HUES48 (cell line): ENCODE results near the gene ZACN.

Source experiments
- H3K27ac ChIP-seq: one replicate; pipeline ENCODE4 v1.7.0; 2013; ENCODE audit warnings: low read depth, low read length, inconsistent platforms
- H3K27me3 ChIP-seq: 2 replicates; pipeline ENCODE4 v1.6.1; 2013; ENCODE audit warnings: mild to moderate bottlenecking, low read length; ENCODE audit not compliant: control insufficient read depth, insufficient read depth
- H3K36me3 ChIP-seq: 2 replicates; pipeline ENCODE4 v1.6.1; 2013; ENCODE audit warnings: low read length; ENCODE audit not compliant: control insufficient read depth, insufficient read depth
- H3K4me1 ChIP-seq: 2 replicates; pipeline ENCODE4 v1.6.1; 2013; ENCODE audit warnings: mild to moderate bottlenecking, low read length; ENCODE audit not compliant: control insufficient read depth, insufficient read depth
- H3K4me3 ChIP-seq: 2 replicates; pipeline ENCODE4 v1.5.1; 2013; ENCODE audit warnings: mild to moderate bottlenecking, low read depth, low read length
- H3K9ac ChIP-seq: 2 replicates; pipeline ENCODE4 v1.6.1; 2013; ENCODE audit warnings: mild to moderate bottlenecking, low read depth, low read length, moderate library complexity
- H3K9me3 ChIP-seq: 2 replicates; pipeline ENCODE4 v1.6.1; 2013; ENCODE audit warnings: low read length; ENCODE audit not compliant: control insufficient read depth, insufficient read depth

The ZACN gene

DNA sequence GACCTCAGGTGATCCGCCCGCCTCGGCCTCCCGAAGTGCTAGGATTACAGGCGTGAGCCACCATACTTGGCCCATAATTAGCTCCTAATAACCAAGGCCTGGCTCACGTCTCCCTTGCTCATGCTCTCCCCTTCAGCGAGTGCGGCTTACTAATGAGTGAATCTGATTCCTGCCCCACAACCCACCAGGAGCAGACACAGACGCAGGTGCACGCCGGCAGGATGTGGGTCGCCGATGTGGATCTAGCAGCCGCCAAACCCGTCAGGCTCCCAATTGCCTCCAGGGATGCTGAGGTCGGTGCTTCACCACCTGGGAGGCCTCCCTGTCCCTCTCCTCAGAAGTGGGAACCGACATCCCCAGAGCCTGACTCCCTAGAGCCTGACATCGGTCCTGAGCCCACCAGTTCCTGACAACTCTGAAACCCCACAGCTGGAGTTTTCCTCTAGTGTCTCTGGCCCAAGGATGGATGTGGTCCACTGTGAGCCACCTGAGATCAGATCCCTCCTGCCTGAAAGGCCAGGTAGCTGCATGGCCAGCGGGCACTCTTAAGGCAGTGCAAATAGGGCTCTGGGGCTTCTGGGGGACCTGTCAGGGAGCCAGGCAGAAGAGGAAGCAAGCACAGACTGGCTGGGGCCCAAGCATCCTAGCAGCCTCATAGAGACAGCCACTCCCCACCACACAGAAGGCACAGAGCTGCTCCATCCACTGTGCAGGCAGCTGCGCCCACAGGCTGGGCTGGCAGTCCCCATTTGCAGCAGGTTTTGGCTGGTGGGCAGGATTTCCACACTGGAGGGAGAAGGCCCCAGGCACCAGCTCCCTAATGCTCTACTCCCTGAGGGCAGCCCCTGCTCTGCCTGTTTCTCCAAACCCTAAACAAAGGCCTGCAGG is 13.8 kb downstream of the ZACN start:
- Histone ChIP-seq H3K27me3 (no peaks in the 10 kb centered on the region), H3K9me3 (no peaks in the 10 kb centered on the region), H3K4me1 (no peaks in the 10 kb centered on the region), H3K4me3 (no peak overlapping the region), H3K9ac (no peak overlapping the region), H3K27ac (no peak overlapping the region), H3K36me3 (peaks cover 89% of the 10 kb centered on the region)

DNA sequence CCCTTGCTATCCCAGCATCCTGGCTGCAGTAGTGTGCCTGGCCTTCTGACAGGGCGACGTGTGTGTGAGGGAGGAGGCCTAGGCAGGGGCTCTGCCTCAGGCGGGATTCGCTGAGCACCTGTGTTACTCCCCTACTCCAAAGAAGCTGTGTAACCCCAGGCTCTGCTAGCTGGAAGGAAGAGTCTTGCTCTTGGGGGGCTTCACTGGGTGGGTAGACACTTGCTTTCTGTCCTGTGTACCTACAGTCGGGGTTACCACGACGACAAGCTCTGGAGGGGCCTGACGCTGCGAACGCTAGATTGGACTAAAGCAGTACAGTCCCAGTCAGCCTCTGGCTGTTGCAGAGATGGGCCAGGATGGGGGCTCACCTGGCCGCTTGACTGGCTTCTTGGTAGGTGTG is 15.1 kb downstream of the ZACN start:
- H3K4me1 ChIP-seq = no peaks in the 10 kb centered on the region
- H3K9ac ChIP-seq = no peak overlapping the region
- H3K9me3 ChIP-seq = no peaks in the 10 kb centered on the region
- H3K27me3 ChIP-seq = no peaks in the 10 kb centered on the region
- no peak overlapping the region for H3K27ac ChIP-seq
- no peak overlapping the region for H3K4me3 ChIP-seq
- H3K36me3 ChIP-seq = peaks cover 85% of the 10 kb centered on the region

- Histone ChIP-seq H3K9ac (no peak overlapping the region), H3K9me3 (no peaks in the 10 kb centered on the region), H3K4me1 (no peaks in the 10 kb centered on the region), H3K27me3 (no peaks in the 10 kb centered on the region), H3K4me3 (no peak overlapping the region), H3K36me3 (peaks cover 85% of the 10 kb centered on the region), H3K27ac (no peak overlapping the region)
These were observed 17.0 kb downstream of the ZACN start for GRCh38 chr17:76095943-76096342.

- Histone ChIP-seq H3K4me3 (no peak overlapping the region), H3K9me3 (no peaks in the 10 kb centered on the region), H3K4me1 (peaks cover 2% of the 10 kb centered on the region; the same call in 1 of the 2 replicates), H3K36me3 (peaks cover 87% of the 10 kb centered on the region), H3K27me3 (no peaks in the 10 kb centered on the region), H3K27ac (no peak overlapping the region), H3K9ac (no peak overlapping the region)
These were observed 18.8 kb downstream of the ZACN start for GRCh38 chr17:76097716-76098295.

GRCh38 chr17:76102944-76103273 is 23.9 kb downstream of the ZACN start:
- H3K36me3 ChIP-seq = peaks cover 41% of the 10 kb centered on the region
- H3K4me3 ChIP-seq = peak overlapping the region; percentile 71
- no peaks in the 10 kb centered on the region for H3K9me3 ChIP-seq
- peak overlapping the region; percentile 89 for H3K27ac ChIP-seq
- peaks cover 19% of the 10 kb centered on the region for H3K4me1 ChIP-seq
- no peaks in the 10 kb centered on the region for H3K27me3 ChIP-seq
- H3K9ac ChIP-seq = peak overlapping the region; percentile 15; the same call in 1 of the 2 replicates

GRCh38 chr17:76103274-76104139 is 24.5 kb downstream of the ZACN start, which contains the start of gene EXOC7:
Gene EXOC7 (minus strand): TSS chr17:76103787. CDS start chr17:76103692, 95 bp downstream.
- Histone ChIP-seq H3K9ac (peak within 1 kb of the TSS; percentile 49), H3K27me3 (no peaks in the 10 kb centered on the region), H3K27ac (peak within 1 kb of the TSS; percentile 89), H3K4me1 (peaks cover 19% of the 10 kb centered on the region), H3K36me3 (peaks cover 36% of the 10 kb centered on the region), H3K9me3 (no peaks in the 10 kb centered on the region), H3K4me3 (peak within 1 kb of the TSS; percentile 71)

- peak overlapping the region; percentile 71 for H3K4me3 ChIP-seq
- no peaks in the 10 kb centered on the region for H3K27me3 ChIP-seq
- H3K4me1 ChIP-seq = peaks cover 19% of the 10 kb centered on the region
- no peaks in the 10 kb centered on the region for H3K9me3 ChIP-seq
- H3K36me3 ChIP-seq = peaks cover 33% of the 10 kb centered on the region
- H3K9ac ChIP-seq = peak overlapping the region; percentile 49; the same call in 1 of the 2 replicates
- H3K27ac ChIP-seq = peak overlapping the region; percentile 89
These were observed 25.3 kb downstream of the ZACN start for GRCh38 chr17:76104140-76104895.

DNA sequence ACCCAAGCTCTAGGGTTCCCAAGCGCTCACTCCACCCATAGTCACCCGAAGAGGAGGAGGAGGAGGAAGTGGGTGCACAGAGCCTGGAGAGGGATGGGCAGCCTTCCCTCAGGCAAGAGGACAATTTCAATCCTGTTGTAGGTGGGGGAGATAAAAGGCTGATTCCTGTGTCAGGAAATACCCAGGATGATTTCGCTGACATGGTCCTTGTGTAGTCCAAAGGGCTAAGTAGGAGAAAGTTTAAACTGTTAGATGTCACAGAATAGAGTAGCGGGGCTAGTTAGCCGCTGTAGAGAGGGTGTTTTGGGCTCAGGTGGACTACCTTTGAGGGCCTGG is 25.9 kb downstream of the ZACN start:
- Histone ChIP-seq H3K9ac (no peak overlapping the region), H3K27me3 (no peaks in the 10 kb centered on the region), H3K9me3 (no peaks in the 10 kb centered on the region), H3K4me3 (no peak overlapping the region), H3K27ac (no peak overlapping the region), H3K36me3 (peaks cover 27% of the 10 kb centered on the region), H3K4me1 (peaks cover 19% of the 10 kb centered on the region)

DNA sequence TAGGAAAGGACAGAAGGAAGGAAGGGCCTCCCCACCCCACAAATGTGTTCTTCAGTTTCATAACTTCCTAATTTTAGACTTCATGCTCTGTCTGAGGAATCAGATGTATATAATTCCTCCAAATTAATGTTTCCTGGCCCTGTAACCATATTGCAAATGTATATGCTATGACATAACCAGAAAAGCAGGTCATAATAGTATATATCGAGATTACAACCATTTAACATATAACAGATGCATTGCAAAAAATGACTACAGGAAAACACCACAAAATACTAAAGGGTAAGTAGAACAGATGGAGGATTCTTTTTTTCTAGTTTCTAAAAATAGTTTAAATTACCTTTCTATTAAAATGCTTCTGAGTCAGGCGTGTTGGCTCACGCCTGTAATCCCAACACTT is 27.7 kb downstream of the ZACN start:
- H3K4me3 ChIP-seq = 0 out of 2 replicates have a peak overlapping the region, but pooled peaks have one; percentile 32
- peaks cover 9% of the 10 kb centered on the region for H3K36me3 ChIP-seq
- peak overlapping the region; percentile 81 for H3K27ac ChIP-seq
- no peaks in the 10 kb centered on the region for H3K27me3 ChIP-seq
- H3K9me3 ChIP-seq = no peaks in the 10 kb centered on the region
- H3K9ac ChIP-seq = peak overlapping the region; percentile 28; the same call in 1 of the 2 replicates
- H3K4me1 ChIP-seq = peaks cover 19% of the 10 kb centered on the region

- Histone ChIP-seq H3K36me3 (0 out of 2 replicates have a peak, but pooled peaks cover under 1% of the 10 kb centered on the region), H3K27me3 (no peaks in the 10 kb centered on the region), H3K27ac (no peak overlapping the region), H3K4me3 (no peak overlapping the region), H3K4me1 (peaks cover 19% of the 10 kb centered on the region), H3K9me3 (no peaks in the 10 kb centered on the region), H3K9ac (no peak overlapping the region)
These were observed 28.5 kb downstream of the ZACN start for GRCh38 chr17:76107509-76107908.
